ENCODE measurements around the gene NBEAL2.

DNA sequence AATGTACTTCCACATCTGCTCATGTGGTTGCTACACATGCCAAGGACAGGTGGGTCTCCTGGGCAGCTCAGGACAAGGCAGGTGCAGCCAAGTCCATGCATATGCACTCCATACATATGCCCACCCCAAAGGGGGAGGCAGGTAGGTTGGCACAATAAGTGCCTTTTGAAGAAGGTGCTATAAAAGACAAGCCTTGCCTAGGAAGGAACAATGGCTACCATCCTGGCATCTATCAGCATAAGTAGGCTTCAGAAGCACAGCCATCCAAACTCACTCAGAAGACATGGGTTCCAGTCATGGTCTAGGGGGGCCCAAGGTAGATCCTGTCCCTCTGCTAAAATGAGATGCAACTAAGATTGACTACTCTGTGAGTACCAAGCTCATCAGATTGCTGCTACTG lies 34.6 kb downstream of the NBEAL2 start:
- TF ChIP-seq POLR2AphosphoS5 (IDR thresholded peaks at IDR 0.05; ENCODE audit: low read depth, low read length) (no peak), POLR2A (IDR thresholded peaks at IDR 0.05; ENCODE audit: low read depth, low read length) (no peak), TAF1 (IDR thresholded peaks at IDR 0.05; ENCODE audit: low read depth, low read length) (no peak)
